Stimulated activated memory B cell treated with anti-CD40 and anti-IgM and Interleukin-4, amounts not matched to agents 10 μg/mL and 1 μg/mL and 100 μg/mL, for 72 hours (primary cell): ENCODE data around the gene MELK.

ENCODE experiments used
- ATAC-seq: fragments of 150-1000 bp; cut with Tn5 transposase; 2 replicates; pipeline ENCODE4 v1.10.0; 2021
- H3K27ac Mint-ChIP-seq: one replicate; pipeline ENCODE4 v1.8.0; 2022; ENCODE audit warnings: mild to moderate bottlenecking, mixed read lengths
- H3K27me3 Mint-ChIP-seq: one replicate; pipeline ENCODE4 v1.8.0; 2022; ENCODE audit warnings: mixed read lengths
- H3K36me3 Mint-ChIP-seq: one replicate; pipeline ENCODE4 v1.8.0; 2022; ENCODE audit warnings: mixed read lengths
- H3K4me1 Mint-ChIP-seq: one replicate; pipeline ENCODE4 v1.8.0; 2022; ENCODE audit warnings: mixed read lengths
- H3K4me3 Mint-ChIP-seq: one replicate; pipeline ENCODE4 v1.8.0; 2022; ENCODE audit warnings: mild to moderate bottlenecking, moderate library complexity, mixed read lengths
- H3K9me3 Mint-ChIP-seq: one replicate; pipeline ENCODE4 v1.8.0; 2022; ENCODE audit warnings: mixed read lengths

Gene MELK

GRCh38 chr9:36622121-36622520, 49.4 kb downstream of the MELK start:
- H3K4me3 Mint-ChIP-seq, result no peak overlapping the region
- H3K4me1 Mint-ChIP-seq, result no peaks in the 10 kb centered on the region
- no peaks in the 10 kb centered on the region for H3K36me3 Mint-ChIP-seq
- H3K9me3 Mint-ChIP-seq, result no peaks in the 10 kb centered on the region
- H3K27ac Mint-ChIP-seq, result no peak overlapping the region
- no peak for ATAC-seq
- H3K27me3 Mint-ChIP-seq, result no peaks in the 10 kb centered on the region

GRCh38 chr9:36623280-36623679, 50.6 kb downstream of the MELK start:
- H3K27ac Mint-ChIP-seq, result no peak overlapping the region
- H3K4me3 Mint-ChIP-seq, result no peak overlapping the region
- no peak for ATAC-seq
- H3K27me3 Mint-ChIP-seq, result no peaks in the 10 kb centered on the region
- no peaks in the 10 kb centered on the region for H3K9me3 Mint-ChIP-seq
- H3K36me3 Mint-ChIP-seq, result no peaks in the 10 kb centered on the region
- H3K4me1 Mint-ChIP-seq, result no peaks in the 10 kb centered on the region

- no peaks in the 10 kb centered on the region for H3K27me3 Mint-ChIP-seq
- H3K4me3 Mint-ChIP-seq, result no peak overlapping the region
- no peaks in the 10 kb centered on the region for H3K9me3 Mint-ChIP-seq
- H3K27ac Mint-ChIP-seq, result no peak overlapping the region
- H3K36me3 Mint-ChIP-seq, result no peaks in the 10 kb centered on the region
- no peaks in the 10 kb centered on the region for H3K4me1 Mint-ChIP-seq
- ATAC-seq, result no peak
Observed at GRCh38 chr9:36625006-36625615, 52.4 kb downstream of the MELK start.

GRCh38 chr9:36632892-36633291, 60.2 kb downstream of the MELK start:
- H3K27ac Mint-ChIP-seq, result no peak overlapping the region
- no peaks in the 10 kb centered on the region for H3K27me3 Mint-ChIP-seq
- no peak for ATAC-seq
- H3K4me1 Mint-ChIP-seq, result no peaks in the 10 kb centered on the region
- no peaks in the 10 kb centered on the region for H3K36me3 Mint-ChIP-seq
- no peak overlapping the region for H3K4me3 Mint-ChIP-seq
- no peaks in the 10 kb centered on the region for H3K9me3 Mint-ChIP-seq

GRCh38 chr9:36637491-36638270, 65.0 kb downstream of the MELK start:
- no peaks in the 10 kb centered on the region for H3K9me3 Mint-ChIP-seq
- H3K36me3 Mint-ChIP-seq, result no peaks in the 10 kb centered on the region
- no peaks in the 10 kb centered on the region for H3K27me3 Mint-ChIP-seq
- no peak overlapping the region for H3K4me3 Mint-ChIP-seq
- ATAC-seq, result peak; percentile 34
- peaks cover 17% of the 10 kb centered on the region for H3K4me1 Mint-ChIP-seq
- no peak overlapping the region for H3K27ac Mint-ChIP-seq

GRCh38 chr9:36640771-36641381, 68.2 kb downstream of the MELK start:
- peak overlapping the region; percentile 62 for H3K27ac Mint-ChIP-seq
- no peaks in the 10 kb centered on the region for H3K9me3 Mint-ChIP-seq
- peaks cover 17% of the 10 kb centered on the region for H3K4me1 Mint-ChIP-seq
- H3K36me3 Mint-ChIP-seq, result no peaks in the 10 kb centered on the region
- H3K27me3 Mint-ChIP-seq, result no peaks in the 10 kb centered on the region
- no peak overlapping the region for H3K4me3 Mint-ChIP-seq
- peak; percentile 8 for ATAC-seq

GRCh38 chr9:36642817-36643216, 70.1 kb downstream of the MELK start:
- H3K4me1 Mint-ChIP-seq, result peaks cover 17% of the 10 kb centered on the region
- no peak for ATAC-seq
- H3K27ac Mint-ChIP-seq, result no peak overlapping the region
- no peaks in the 10 kb centered on the region for H3K27me3 Mint-ChIP-seq
- no peak overlapping the region for H3K4me3 Mint-ChIP-seq
- no peaks in the 10 kb centered on the region for H3K36me3 Mint-ChIP-seq
- no peaks in the 10 kb centered on the region for H3K9me3 Mint-ChIP-seq

- Mint-ChIP-seq H3K27ac (no peak overlapping the region), H3K9me3 (peaks cover 8% of the 10 kb centered on the region), H3K4me1 (peaks cover 9% of the 10 kb centered on the region), H3K36me3 (peaks cover 5% of the 10 kb centered on the region), H3K4me3 (no peak overlapping the region), H3K27me3 (no peaks in the 10 kb centered on the region)
- no peak for ATAC-seq
Observed at GRCh38 chr9:36656842-36657241, 84.1 kb downstream of the MELK start.

- peaks cover 8% of the 10 kb centered on the region for H3K9me3 Mint-ChIP-seq
- no peaks in the 10 kb centered on the region for H3K27me3 Mint-ChIP-seq
- no peak overlapping the region for H3K4me3 Mint-ChIP-seq
- peaks cover 9% of the 10 kb centered on the region for H3K4me1 Mint-ChIP-seq
- no peak overlapping the region for H3K27ac Mint-ChIP-seq
- H3K36me3 Mint-ChIP-seq, result peaks cover 5% of the 10 kb centered on the region
- peak; percentile 79 for ATAC-seq
Observed at GRCh38 chr9:36659500-36659899, 86.8 kb downstream of the MELK start.

GRCh38 chr9:36664806-36665205, 92.1 kb downstream of the MELK start:
- Mint-ChIP-seq H3K4me3 (no peak overlapping the region), H3K9me3 (no peaks in the 10 kb centered on the region), H3K27ac (no peak overlapping the region), H3K4me1 (peaks cover 12% of the 10 kb centered on the region), H3K36me3 (no peaks in the 10 kb centered on the region), H3K27me3 (no peaks in the 10 kb centered on the region)
- no peak for ATAC-seq

GRCh38 chr9:36665387-36665786, 92.7 kb downstream of the MELK start:
- Mint-ChIP-seq H3K27ac (no peak overlapping the region), H3K36me3 (no peaks in the 10 kb centered on the region), H3K4me3 (no peak overlapping the region), H3K4me1 (peaks cover 11% of the 10 kb centered on the region), H3K27me3 (no peaks in the 10 kb centered on the region), H3K9me3 (no peaks in the 10 kb centered on the region)
- no peak for ATAC-seq

GRCh38 chr9:36665921-36666431, 93.3 kb downstream of the MELK start:
- Mint-ChIP-seq H3K27ac (no peak overlapping the region), H3K4me3 (no peak overlapping the region), H3K4me1 (peaks cover 11% of the 10 kb centered on the region), H3K9me3 (no peaks in the 10 kb centered on the region), H3K36me3 (no peaks in the 10 kb centered on the region), H3K27me3 (no peaks in the 10 kb centered on the region)
- ATAC-seq, result no peak

GRCh38 chr9:36671561-36671960, 98.9 kb downstream of the MELK start:
- Mint-ChIP-seq H3K36me3 (no peaks in the 10 kb centered on the region), H3K4me1 (peaks cover 5% of the 10 kb centered on the region), H3K9me3 (no peaks in the 10 kb centered on the region), H3K27ac (no peak overlapping the region), H3K4me3 (no peak overlapping the region), H3K27me3 (no peaks in the 10 kb centered on the region)
- no peak for ATAC-seq

- Mint-ChIP-seq H3K27me3 (no peaks in the 10 kb centered on the region), H3K4me1 (peaks cover 4% of the 10 kb centered on the region), H3K36me3 (peaks cover 9% of the 10 kb centered on the region), H3K4me3 (no peak overlapping the region), H3K27ac (no peak overlapping the region), H3K9me3 (peaks cover 4% of the 10 kb centered on the region)
- no peak for ATAC-seq
Observed at GRCh38 chr9:36676091-36676490, 103.4 kb downstream of the MELK start.

- peaks cover 4% of the 10 kb centered on the region for H3K9me3 Mint-ChIP-seq
Observed at GRCh38 chr9:36676778-36677485, 104.2 kb downstream of the MELK start.

More at GRCh38 chr9:36676778-36677485, 104.2 kb downstream of the MELK start:
- peaks cover 4% of the 10 kb centered on the region for H3K4me1 Mint-ChIP-seq
- no peak for ATAC-seq
- no peaks in the 10 kb centered on the region for H3K27me3 Mint-ChIP-seq
- no peak overlapping the region for H3K4me3 Mint-ChIP-seq
- peaks cover 9% of the 10 kb centered on the region for H3K36me3 Mint-ChIP-seq
- H3K27ac Mint-ChIP-seq, result no peak overlapping the region
